Activated CD4-positive, CD25-positive, alpha-beta regulatory T cell (primary cell): ENCODE results near the gene ADCY6.

Source experiments
- DNase-seq, 4 experiments: peaks; one replicate each; lab custom pipeline; 2025; lab: John Stamatoyannopoulos, UW

Gene ADCY6

GRCh38 chr12:48788854-48789775, at the start of gene ADCY6:
Gene ADCY6, minus strand, starts transcription at chr12:48789089. Its CDS starts 5,655 bp downstream, at chr12:48783434.
- no peak for DNase-seq

GRCh38 chr12:48838048-48838447, 49.2 kb upstream of the ADCY6 start:
- no peak for DNase-seq

- no peak for DNase-seq
Measured at GRCh38 chr12:48832321-48833060, 43.6 kb upstream of the ADCY6 start.

- DNase-seq = no peak
Measured at GRCh38 chr12:48831257-48831656, 42.4 kb upstream of the ADCY6 start.

DNA sequence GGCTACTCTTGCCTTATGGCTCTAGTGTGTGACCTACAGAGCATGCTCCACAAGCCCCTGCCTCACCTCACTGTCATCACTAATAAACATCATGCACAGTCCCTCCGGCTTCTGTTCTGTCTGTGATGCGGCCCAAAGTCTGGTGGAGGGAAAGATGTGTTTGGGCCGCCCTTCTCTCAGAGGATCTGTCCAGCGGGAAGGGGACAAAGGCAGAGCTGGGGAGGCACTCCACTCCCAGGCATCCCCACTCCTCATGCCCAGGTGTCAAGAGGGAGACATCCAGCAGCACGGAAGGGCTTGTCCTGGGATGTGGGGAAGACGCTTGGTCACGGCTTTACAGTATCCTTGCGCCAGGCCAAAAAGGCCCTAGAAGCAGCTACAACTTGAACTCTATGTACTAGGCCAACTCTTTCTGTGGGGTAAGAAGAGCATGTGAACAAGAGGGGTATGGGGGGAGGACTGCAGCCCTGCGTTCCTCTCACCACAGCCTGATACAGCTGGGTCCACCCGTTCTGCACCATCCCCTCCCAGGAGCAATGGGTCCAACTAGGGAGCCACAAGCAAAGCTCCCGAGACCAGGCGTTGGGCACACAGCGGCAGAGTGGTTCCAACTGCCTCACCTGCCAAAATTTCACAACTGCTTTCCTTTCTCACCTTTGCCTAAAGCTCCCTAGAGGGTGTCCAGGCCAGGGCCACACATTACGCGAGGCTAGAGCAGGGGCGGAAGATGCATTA, 40.1 kb upstream of the ADCY6 start:
- DNase-seq = no peak

DNA sequence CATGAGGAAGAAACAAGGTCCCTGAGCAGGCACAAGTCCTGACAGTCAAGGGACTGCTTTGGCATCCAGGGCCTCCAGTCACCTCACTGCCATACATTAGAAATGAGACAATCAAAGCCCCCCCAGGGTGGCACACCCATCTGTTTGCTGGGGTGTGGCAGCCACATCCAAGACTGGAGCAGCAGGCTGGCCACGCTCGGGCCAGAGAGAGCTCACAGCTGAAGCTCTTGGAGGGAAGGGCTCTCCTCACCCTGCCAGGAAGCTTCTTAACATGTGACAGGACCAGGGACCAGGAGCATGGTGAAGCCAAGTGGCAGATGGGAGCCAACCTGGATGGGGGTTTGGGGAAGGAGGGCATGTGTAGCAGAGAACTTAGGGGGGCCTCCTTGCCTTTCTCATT, 39.4 kb upstream of the ADCY6 start:
- DNase-seq = no peak

GRCh38 chr12:48827513-48828096, 38.7 kb upstream of the ADCY6 start:
- no peak for DNase-seq

DNA sequence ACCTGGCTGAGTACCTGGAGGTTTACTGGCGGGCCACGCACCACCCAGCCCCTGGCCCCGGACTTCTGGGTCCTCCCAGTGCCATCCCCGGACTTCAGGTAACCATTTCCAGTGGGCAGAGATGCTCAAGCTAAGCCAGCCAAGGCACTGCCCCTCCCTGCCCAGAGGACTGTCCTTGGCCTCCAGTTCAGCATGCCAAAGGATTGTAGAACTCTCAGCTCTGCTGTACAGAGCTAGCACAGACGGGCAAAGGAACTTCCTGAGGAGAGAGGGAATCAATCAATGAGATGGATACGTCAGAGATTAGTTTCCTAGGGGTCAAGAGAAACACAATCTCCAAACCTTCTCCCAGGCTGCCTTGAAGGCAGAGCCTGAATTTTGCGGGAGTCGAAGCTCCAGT, 38.1 kb upstream of the ADCY6 start:
- no peak for DNase-seq

DNA sequence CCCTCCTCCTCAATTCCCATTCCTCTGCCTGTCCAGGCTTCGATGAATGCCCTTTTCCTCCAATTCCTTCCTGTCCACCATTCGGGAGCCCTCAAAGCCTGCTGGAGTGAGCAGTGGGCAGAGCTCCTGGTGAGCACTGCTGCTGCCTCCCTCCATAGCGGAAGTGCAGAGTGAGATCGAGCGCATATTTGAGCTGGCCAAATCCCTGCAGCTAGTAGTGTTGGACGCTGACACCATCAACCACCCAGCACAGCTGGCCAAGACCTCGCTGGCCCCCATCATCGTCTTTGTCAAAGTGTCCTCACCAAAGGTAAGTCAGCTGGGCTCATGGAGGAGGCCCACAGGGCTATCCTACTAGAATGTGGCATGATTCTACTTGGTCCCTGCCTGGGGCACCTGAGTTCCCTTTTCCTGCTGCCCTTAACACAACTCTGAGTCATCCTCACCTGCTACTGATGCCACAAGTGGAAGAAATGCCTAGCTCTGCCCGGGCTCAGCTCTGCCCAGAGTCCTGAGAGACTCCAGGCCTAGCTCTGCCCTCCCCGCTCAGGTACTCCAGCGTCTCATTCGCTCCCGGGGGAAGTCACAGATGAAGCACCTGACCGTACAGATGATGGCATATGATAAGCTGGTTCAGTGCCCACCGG, 37.4 kb upstream of the ADCY6 start:
- no peak for DNase-seq

DNA sequence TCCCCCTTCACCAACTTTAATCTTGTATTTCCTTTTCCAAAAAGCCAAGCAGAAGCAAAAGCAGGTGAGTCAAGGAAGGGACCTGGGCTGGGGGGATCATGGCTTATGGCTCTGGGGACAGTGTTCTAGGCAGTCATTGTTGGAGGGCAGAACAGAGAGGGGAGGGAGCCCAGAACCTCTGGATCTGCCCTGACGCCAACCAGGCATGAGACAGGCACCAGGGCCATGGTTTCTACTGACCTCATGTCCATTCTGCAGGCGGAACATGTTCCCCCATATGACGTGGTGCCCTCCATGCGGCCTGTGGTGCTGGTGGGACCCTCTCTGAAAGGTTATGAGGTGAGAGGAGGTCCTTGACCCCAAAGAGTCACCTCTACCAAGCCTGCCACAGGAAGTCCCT, 36.0 kb upstream of the ADCY6 start:
- DNase-seq = no peak

DNA sequence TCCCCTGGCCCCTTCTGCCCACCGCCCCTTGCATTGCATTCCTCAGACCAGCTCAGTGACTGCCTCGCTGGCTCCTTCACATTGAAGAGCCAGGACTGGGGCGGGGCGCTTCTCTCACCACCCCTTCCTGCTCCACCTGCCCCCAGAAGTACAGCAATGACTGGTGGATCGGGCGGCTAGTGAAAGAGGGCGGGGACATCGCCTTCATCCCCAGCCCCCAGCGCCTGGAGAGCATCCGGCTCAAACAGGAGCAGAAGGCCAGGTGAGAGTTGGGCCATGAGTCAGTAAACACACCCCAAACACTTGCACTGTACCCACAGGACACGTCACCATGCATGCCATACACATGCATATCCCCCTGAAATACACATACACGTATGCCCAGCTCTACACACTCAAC, 35.2 kb upstream of the ADCY6 start:
- DNase-seq = no peak

DNA sequence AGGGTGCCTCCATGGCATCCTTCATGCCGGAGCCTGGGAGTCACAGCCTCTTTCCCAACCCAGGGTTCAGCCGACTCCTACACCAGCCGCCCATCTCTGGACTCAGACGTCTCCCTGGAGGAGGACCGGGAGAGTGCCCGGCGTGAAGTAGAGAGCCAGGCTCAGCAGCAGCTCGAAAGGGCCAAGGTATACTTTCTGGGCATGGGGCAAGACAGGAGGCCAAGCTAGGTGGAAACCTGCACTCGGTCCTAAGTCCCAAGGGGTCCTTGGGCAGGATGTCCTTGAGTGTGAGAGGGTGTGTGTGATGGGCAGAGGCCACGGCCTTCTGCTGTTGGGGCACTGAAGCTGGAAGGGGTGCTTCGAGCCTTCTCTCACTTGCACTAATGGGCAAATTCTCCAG, 34.4 kb upstream of the ADCY6 start:
- no peak for DNase-seq

- no peak for DNase-seq
Measured at GRCh38 chr12:48822711-48823110, 33.8 kb upstream of the ADCY6 start.

- no peak for DNase-seq
Measured at GRCh38 chr12:48822139-48822538, 33.2 kb upstream of the ADCY6 start.

GRCh38 chr12:48819986-48820725, 31.3 kb upstream of the ADCY6 start:
- DNase-seq = no peak

- DNase-seq = peak in 1 of 4 experiments; percentile 16
Measured at GRCh38 chr12:48818831-48819590, 30.1 kb upstream of the ADCY6 start.

- peak; percentile 43 to 65 (median 56) for DNase-seq
Measured at GRCh38 chr12:48817873-48818830, 29.3 kb upstream of the ADCY6 start, which contains the start of gene CACNB3. Gene CACNB3, plus strand, starts transcription at chr12:48818496. Its CDS starts 434 bp downstream, at chr12:48818930.

- no peak for DNase-seq
Measured at GRCh38 chr12:48816143-48816854, 27.4 kb upstream of the ADCY6 start.
